Measurements from ENCODE around the gene NTMT1.

GRCh38 chr9:129614932-129615331 is 11.0 kb upstream of the NTMT1 start:
- TF ChIP-seq EP300 (IDR thresholded peaks at IDR 0.05) (no peak), CBX8 (IDR thresholded peaks at IDR 0.05) (no peak), ZC3H11A (IDR thresholded peaks at IDR 0.05) (no peak), KDM1A (IDR thresholded peaks at IDR 0.05; ENCODE audit: low read depth) (no peak), ESRRA (IDR thresholded peaks at IDR 0.05; ENCODE audit: borderline replicate concordance, low read length) (no peak), POLR2A (IDR thresholded peaks at IDR 0.05; ENCODE audit: low read length) (no peak)
- TF ChIP-seq, protein P1, sequence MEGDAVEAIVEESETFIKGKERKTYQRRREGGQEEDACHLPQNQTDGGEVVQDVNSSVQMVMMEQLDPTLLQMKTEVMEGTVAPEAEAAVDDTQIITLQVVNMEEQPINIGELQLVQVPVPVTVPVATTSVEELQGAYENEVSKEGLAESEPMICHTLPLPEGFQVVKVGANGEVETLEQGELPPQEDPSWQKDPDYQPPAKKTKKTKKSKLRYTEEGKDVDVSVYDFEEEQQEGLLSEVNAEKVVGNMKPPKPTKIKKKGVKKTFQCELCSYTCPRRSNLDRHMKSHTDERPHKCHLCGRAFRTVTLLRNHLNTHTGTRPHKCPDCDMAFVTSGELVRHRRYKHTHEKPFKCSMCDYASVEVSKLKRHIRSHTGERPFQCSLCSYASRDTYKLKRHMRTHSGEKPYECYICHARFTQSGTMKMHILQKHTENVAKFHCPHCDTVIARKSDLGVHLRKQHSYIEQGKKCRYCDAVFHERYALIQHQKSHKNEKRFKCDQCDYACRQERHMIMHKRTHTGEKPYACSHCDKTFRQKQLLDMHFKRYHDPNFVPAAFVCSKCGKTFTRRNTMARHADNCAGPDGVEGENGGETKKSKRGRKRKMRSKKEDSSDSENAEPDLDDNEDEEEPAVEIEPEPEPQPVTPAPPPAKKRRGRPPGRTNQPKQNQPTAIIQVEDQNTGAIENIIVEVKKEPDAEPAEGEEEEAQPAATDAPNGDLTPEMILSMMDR (IDR thresholded peaks at IDR 0.05): no peak
- TF ChIP-seq, protein P2, sequence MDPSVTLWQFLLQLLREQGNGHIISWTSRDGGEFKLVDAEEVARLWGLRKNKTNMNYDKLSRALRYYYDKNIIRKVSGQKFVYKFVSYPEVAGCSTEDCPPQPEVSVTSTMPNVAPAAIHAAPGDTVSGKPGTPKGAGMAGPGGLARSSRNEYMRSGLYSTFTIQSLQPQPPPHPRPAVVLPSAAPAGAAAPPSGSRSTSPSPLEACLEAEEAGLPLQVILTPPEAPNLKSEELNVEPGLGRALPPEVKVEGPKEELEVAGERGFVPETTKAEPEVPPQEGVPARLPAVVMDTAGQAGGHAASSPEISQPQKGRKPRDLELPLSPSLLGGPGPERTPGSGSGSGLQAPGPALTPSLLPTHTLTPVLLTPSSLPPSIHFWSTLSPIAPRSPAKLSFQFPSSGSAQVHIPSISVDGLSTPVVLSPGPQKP (IDR thresholded peaks at IDR 0.05; ENCODE audit: low read depth, low read length): no peak

Measured in A549 (cell line).